Erythroblast (primary cell): ENCODE data around the gene GBGT1.

ENCODE experiments used
- GATA1 ChIP-seq: IDR thresholded peaks from 2 replicates; pipeline ENCODE4 v1.6.1; 2011; ENCODE audit warnings: low read depth, mild to moderate bottlenecking, control low read depth, low read length, moderate library complexity
- POLR2A ChIP-seq: IDR thresholded peaks from 2 replicates; pipeline ENCODE4 v1.6.1; 2011; ENCODE audit warnings: mild to moderate bottlenecking, low read length

- TF ChIP-seq POLR2A, result no peak
- TF ChIP-seq GATA1, result no peak
Measured at GRCh38 chr9:133195029-133195428, 31.3 kb upstream of the GBGT1 start.
